PC-3 (cell line): ENCODE results near the gene EIF4A3.

Source experiments
- EZH2 ChIP-seq: fragments of 300-600 bp; sonication (generic); IDR thresholded peaks from one replicate; pipeline ENCODE4 v1.6.1; 2017; ENCODE audit warnings: antibody characterized with exemption, mild to moderate bottlenecking, low read length; ENCODE audit not compliant: unreplicated experiment
- EZH2phosphoT487 ChIP-seq: fragments of 300-600 bp; sonication (generic); IDR thresholded peaks from 2 replicates; pipeline ENCODE4 v1.6.1; 2018; ENCODE audit warnings: mild to moderate bottlenecking, antibody characterized with exemption, low read length, borderline replicate concordance
- TF ChIP-seq, protein P1 (sequence below): fragments of 300-600 bp; sonication (generic); conservative IDR thresholded peaks from 2 replicates; pipeline ENCODE4 v1.5.1; 2017; ENCODE audit warnings: antibody characterized with exemption, low read depth, mild to moderate bottlenecking, low read length

GRCh38 chr17:80119839-80120238, 27.1 kb downstream of the EIF4A3 start:
- TF ChIP-seq EZH2 (no peak), EZH2phosphoT487 (no peak)
- TF ChIP-seq, protein P1, sequence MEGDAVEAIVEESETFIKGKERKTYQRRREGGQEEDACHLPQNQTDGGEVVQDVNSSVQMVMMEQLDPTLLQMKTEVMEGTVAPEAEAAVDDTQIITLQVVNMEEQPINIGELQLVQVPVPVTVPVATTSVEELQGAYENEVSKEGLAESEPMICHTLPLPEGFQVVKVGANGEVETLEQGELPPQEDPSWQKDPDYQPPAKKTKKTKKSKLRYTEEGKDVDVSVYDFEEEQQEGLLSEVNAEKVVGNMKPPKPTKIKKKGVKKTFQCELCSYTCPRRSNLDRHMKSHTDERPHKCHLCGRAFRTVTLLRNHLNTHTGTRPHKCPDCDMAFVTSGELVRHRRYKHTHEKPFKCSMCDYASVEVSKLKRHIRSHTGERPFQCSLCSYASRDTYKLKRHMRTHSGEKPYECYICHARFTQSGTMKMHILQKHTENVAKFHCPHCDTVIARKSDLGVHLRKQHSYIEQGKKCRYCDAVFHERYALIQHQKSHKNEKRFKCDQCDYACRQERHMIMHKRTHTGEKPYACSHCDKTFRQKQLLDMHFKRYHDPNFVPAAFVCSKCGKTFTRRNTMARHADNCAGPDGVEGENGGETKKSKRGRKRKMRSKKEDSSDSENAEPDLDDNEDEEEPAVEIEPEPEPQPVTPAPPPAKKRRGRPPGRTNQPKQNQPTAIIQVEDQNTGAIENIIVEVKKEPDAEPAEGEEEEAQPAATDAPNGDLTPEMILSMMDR = no peak
